Cardiac muscle cell (in vitro differentiated cells and primary cell): ENCODE data around the gene RILPL1. TPM values are rescaled to one million over a fixed set of nuclear protein-coding genes. Genes with fewer than 3 reads are reported as not detected.
A peak's percentile ranks its signal among the peaks of the same experiment; 100 is the strongest.

ENCODE experiments used
- DNase-seq, 2 donors: peaks; one replicate each; pipeline versions ENCODE4 v3.0.0 to v3.0.0-alpha.2; 2010 to 2017; ENCODE audit warnings: low read depth in 1 of 2, low spot score in 1 of 2
- H3K27ac ChIP-seq: fragments of 200-600 bp; sonication (generic); 2 replicates; pipeline ENCODE4 v1.5.1; 2016
- H3K27me3 ChIP-seq: fragments of 200-600 bp; sonication (generic); 2 replicates; pipeline ENCODE4 v1.6.0; 2016; ENCODE audit warnings: control low read depth
- H3K36me3 ChIP-seq: fragments of 200-600 bp; sonication (generic); 2 replicates; pipeline ENCODE4 v1.5.1; 2016; ENCODE audit warnings: control low read depth
- H3K4me1 ChIP-seq: fragments of 200-600 bp; sonication (generic); 2 replicates; pipeline ENCODE4 v1.8.1; 2017; ENCODE audit warnings: low read depth, mild to moderate bottlenecking, mixed run types
- H3K4me3 ChIP-seq: fragments of 200-600 bp; sonication (generic); 2 replicates; pipeline ENCODE4 v1.5.1; 2016; ENCODE audit warnings: mild to moderate bottlenecking
- H3K9me3 ChIP-seq: fragments of 200-600 bp; sonication (generic); 2 replicates; pipeline ENCODE4 v1.5.1; 2017; ENCODE audit warnings: low read depth, mild to moderate bottlenecking, control low read depth
- CTCF ChIP-seq: IDR thresholded peaks from 2 replicates; pipeline ENCODE4 v1.5.1; 2012; ENCODE audit warnings: low read depth, mild to moderate bottlenecking, low read length
- polyA plus RNA-seq: library from polyadenylated mRNA; unstranded; fragments of >200 nt; fragmentation: Nextera tagmentation; extraction: Ambion mirVana; gene quantifications from 2 replicates; pipeline ENCODE4 v1.2.1, GENCODE V29; 2016
- total RNA-seq: library from RNA; depleted of rRNA; stranded (reverse); fragments of >200 nt; gene quantifications from 2 replicates; pipeline ENCODE4 v1.2.3, GENCODE V29; 2016

RILPL1 gene
- total and polyA plus RNA-seq, 2 experiments from 2014 or later, result 57.8 to 68.4 TPM

- Histone ChIP-seq H3K27me3 (no peaks in the 10 kb centered on the region), H3K27ac (peak overlapping the region; percentile 76), H3K36me3 (peaks cover 4% of the 10 kb centered on the region), H3K9me3 (no peaks in the 10 kb centered on the region), H3K4me3 (no peak overlapping the region), H3K4me1 (peaks cover 24% of the 10 kb centered on the region)
- no peak for TF ChIP-seq CTCF
- peak in 1 of 2 donors; percentile 56 for DNase-seq
These were observed 1.5 kb downstream of the RILPL1 start for GRCh38 chr12:123532019-123532418.

GRCh38 chr12:123531091-123531490 lies 2.4 kb downstream of the RILPL1 start:
- no peak overlapping the region for H3K4me3 ChIP-seq
- peaks cover 4% of the 10 kb centered on the region for H3K36me3 ChIP-seq
- no peaks in the 10 kb centered on the region for H3K27me3 ChIP-seq
- peak overlapping the region; percentile 76 for H3K27ac ChIP-seq
- DNase-seq, result peak in 1 of 2 donors; percentile 31
- H3K9me3 ChIP-seq, result no peaks in the 10 kb centered on the region
- H3K4me1 ChIP-seq, result peaks cover 24% of the 10 kb centered on the region
- no peak for TF ChIP-seq CTCF

GRCh38 chr12:123530668-123531067 lies 2.9 kb downstream of the RILPL1 start:
- Histone ChIP-seq H3K27me3 (no peaks in the 10 kb centered on the region), H3K27ac (peak overlapping the region; percentile 76), H3K4me3 (no peak overlapping the region), H3K36me3 (peaks cover 4% of the 10 kb centered on the region), H3K4me1 (peaks cover 24% of the 10 kb centered on the region), H3K9me3 (no peaks in the 10 kb centered on the region)
- no peak for TF ChIP-seq CTCF
- no peak for DNase-seq

GRCh38 chr12:123529686-123530085 lies 3.8 kb downstream of the RILPL1 start:
- no peak for TF ChIP-seq CTCF
- H3K36me3 ChIP-seq, result peaks cover 4% of the 10 kb centered on the region
- H3K9me3 ChIP-seq, result no peaks in the 10 kb centered on the region
- H3K4me1 ChIP-seq, result peaks cover 24% of the 10 kb centered on the region
- no peak overlapping the region for H3K27ac ChIP-seq
- DNase-seq, result no peak
- H3K4me3 ChIP-seq, result no peak overlapping the region
- H3K27me3 ChIP-seq, result no peaks in the 10 kb centered on the region

- Histone ChIP-seq H3K36me3 (peaks cover 8% of the 10 kb centered on the region), H3K9me3 (no peaks in the 10 kb centered on the region), H3K27me3 (no peaks in the 10 kb centered on the region), H3K4me3 (no peak overlapping the region), H3K4me1 (peaks cover 24% of the 10 kb centered on the region), H3K27ac (no peak overlapping the region)
- DNase-seq, result no peak
- no peak for TF ChIP-seq CTCF
These were observed 4.7 kb downstream of the RILPL1 start for GRCh38 chr12:123528858-123529257.

GRCh38 chr12:123526542-123527080 lies 6.9 kb downstream of the RILPL1 start:
- TF ChIP-seq CTCF, result no peak
- no peak for DNase-seq
- Histone ChIP-seq H3K4me3 (no peak overlapping the region), H3K4me1 (peaks cover 14% of the 10 kb centered on the region), H3K36me3 (peaks cover 12% of the 10 kb centered on the region), H3K27me3 (no peaks in the 10 kb centered on the region), H3K27ac (peak overlapping the region; percentile 14), H3K9me3 (no peaks in the 10 kb centered on the region)
